Stimulated activated CD4-positive, alpha-beta T cell treated with anti-CD3 and anti-CD28 coated beads, TNF-alpha, amount 100 ng/mL, for 4 hours (primary cell): ENCODE results near the gene PRAMEF1.
"Not testable (repeated sequence)": the region's sequence is repeated elsewhere in the genome, so short reads cannot be mapped to it uniquely, and the experiment has no call there.

Experiments used
- DNase-seq, 3 experiments: peaks; one replicate each; pipeline ENCODE4 v3.0.0-alpha.2; 2020; ENCODE audit warnings: low read depth in 3 of 3

The PRAMEF1 gene

GRCh38 chr1:12791097-12791496 is at the start of gene PRAMEF1:
Gene PRAMEF1 (plus strand): TSS chr1:12791397. CDS start chr1:12793228, 1,831 bp downstream.
- DNase-seq: not testable (repeated sequence)

GRCh38 chr1:12741946-12742345 is 49.3 kb upstream of the PRAMEF1 start:
- DNase-seq: no peak

- no peak for DNase-seq
Observed at GRCh38 chr1:12745126-12745991, 45.8 kb upstream of the PRAMEF1 start.

GRCh38 chr1:12745992-12746323 is 45.2 kb upstream of the PRAMEF1 start, which contains the start of gene CFAP107:
Gene CFAP107 (plus strand): TSS chr1:12746200. CDS start chr1:12746431, 231 bp downstream.
- no peak for DNase-seq

GRCh38 chr1:12748778-12749355 is 42.3 kb upstream of the PRAMEF1 start:
- no peak for DNase-seq

- no peak for DNase-seq
Observed at GRCh38 chr1:12754738-12755137, 36.5 kb upstream of the PRAMEF1 start.

- no peak for DNase-seq
Observed at GRCh38 chr1:12756273-12756672, 34.9 kb upstream of the PRAMEF1 start.

GRCh38 chr1:12756768-12757413 is 34.3 kb upstream of the PRAMEF1 start:
- no peak for DNase-seq

GRCh38 chr1:12757836-12758235 is 33.4 kb upstream of the PRAMEF1 start:
- DNase-seq: no peak

GRCh38 chr1:12760256-12760795 is 30.9 kb upstream of the PRAMEF1 start:
- DNase-seq: no peak

- no peak for DNase-seq
Observed at GRCh38 chr1:12761781-12762180, 29.4 kb upstream of the PRAMEF1 start.

GRCh38 chr1:12762766-12763165 is 28.4 kb upstream of the PRAMEF1 start:
- no peak for DNase-seq

GRCh38 chr1:12763479-12763878 is 27.7 kb upstream of the PRAMEF1 start:
- no peak for DNase-seq

- DNase-seq: no peak
Observed at GRCh38 chr1:12764016-12764415, 27.2 kb upstream of the PRAMEF1 start.

- no peak for DNase-seq
Observed at GRCh38 chr1:12769031-12769430, 22.2 kb upstream of the PRAMEF1 start.

GRCh38 chr1:12769976-12770505 is 21.2 kb upstream of the PRAMEF1 start:
- DNase-seq: no peak

GRCh38 chr1:12770620-12771019 is 20.6 kb upstream of the PRAMEF1 start:
- no peak for DNase-seq

- no peak for DNase-seq
Observed at GRCh38 chr1:12771186-12771585, 20.0 kb upstream of the PRAMEF1 start.

- DNase-seq: no peak
Observed at GRCh38 chr1:12772520-12772919, 18.7 kb upstream of the PRAMEF1 start.

- no peak for DNase-seq
Observed at GRCh38 chr1:12773438-12773837, 17.8 kb upstream of the PRAMEF1 start, which contains the start of gene PRAMEF12. Gene PRAMEF12 (plus strand): TSS chr1:12773738. CDS start chr1:12774868, 1,130 bp downstream.

GRCh38 chr1:12774801-12775345 is 16.3 kb upstream of the PRAMEF1 start:
- DNase-seq: no peak

GRCh38 chr1:12775443-12775842 is 15.8 kb upstream of the PRAMEF1 start:
- no peak for DNase-seq
